Sigmoid colon (tissue), 4 donors: ENCODE data around the gene PEX16.
A peak's percentile ranks its signal among the peaks of the same experiment; 100 is the strongest.

Experiments used
- POLR2A ChIP-seq, 2 donors: fragments of 450-650 bp; IDR thresholded peaks; one replicate each; pipeline ENCODE4 v1.6.1; 2016; ENCODE audit warnings: antibody characterized with exemption in 2 of 2, mild to moderate bottlenecking in 2 of 2, moderate library complexity in 2 of 2
- POLR2AphosphoS5 ChIP-seq, 4 donors: sonication (generic); formaldehyde crosslinking; IDR thresholded peaks; one replicate each; pipeline ENCODE4 v1.6.1; 2017; ENCODE audit warnings: antibody characterized with exemption in 4 of 4
- TF ChIP-seq, protein P1 (sequence below), 4 experiments: fragments of 450-650 bp in 3 of 4; fragments of 200-600 bp in 1 of 4; IDR thresholded peaks; one replicate each; pipeline ENCODE4 v1.5.1; 2016 to 2019; ENCODE audit warnings: antibody characterized with exemption in 4 of 4, mild to moderate bottlenecking in 3 of 4, moderate library complexity in 2 of 4

DNA sequence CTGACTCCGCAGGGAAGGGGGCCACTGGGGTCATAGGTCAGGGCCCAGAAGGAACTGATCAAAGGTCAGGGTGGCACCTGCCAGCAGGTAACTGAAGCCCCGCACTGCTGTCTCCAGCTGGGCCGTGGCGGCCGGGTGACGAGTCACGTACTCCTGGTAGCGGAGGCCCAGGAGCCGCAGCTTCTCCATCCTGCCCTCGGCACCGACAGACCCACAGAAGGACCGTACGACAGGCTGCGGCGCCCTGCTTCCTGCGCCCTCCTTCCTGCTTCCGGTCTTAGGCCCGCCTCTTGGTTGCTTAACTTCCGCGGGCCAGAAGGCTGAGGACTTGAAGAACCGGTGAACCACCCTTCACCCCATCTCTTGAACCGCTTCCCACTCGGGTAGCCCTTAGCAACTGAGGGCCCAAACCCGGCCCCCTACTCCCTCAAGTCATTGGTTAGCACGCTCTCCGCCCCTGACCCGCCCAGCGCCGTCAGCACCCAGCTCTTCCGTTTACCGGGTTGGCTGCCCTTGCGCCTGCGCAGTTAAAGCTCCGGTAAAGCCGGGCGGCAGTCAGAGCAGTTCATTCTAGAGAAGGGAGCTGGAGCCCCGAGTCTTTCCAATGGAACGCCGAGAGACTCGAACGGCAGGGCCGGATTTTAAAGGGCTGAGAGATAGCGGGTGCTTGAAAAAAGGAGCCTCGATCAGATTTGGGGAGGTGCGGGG lies at the start of gene PEX16:
- TF ChIP-seq, protein P1, sequence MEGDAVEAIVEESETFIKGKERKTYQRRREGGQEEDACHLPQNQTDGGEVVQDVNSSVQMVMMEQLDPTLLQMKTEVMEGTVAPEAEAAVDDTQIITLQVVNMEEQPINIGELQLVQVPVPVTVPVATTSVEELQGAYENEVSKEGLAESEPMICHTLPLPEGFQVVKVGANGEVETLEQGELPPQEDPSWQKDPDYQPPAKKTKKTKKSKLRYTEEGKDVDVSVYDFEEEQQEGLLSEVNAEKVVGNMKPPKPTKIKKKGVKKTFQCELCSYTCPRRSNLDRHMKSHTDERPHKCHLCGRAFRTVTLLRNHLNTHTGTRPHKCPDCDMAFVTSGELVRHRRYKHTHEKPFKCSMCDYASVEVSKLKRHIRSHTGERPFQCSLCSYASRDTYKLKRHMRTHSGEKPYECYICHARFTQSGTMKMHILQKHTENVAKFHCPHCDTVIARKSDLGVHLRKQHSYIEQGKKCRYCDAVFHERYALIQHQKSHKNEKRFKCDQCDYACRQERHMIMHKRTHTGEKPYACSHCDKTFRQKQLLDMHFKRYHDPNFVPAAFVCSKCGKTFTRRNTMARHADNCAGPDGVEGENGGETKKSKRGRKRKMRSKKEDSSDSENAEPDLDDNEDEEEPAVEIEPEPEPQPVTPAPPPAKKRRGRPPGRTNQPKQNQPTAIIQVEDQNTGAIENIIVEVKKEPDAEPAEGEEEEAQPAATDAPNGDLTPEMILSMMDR (IDR thresholded peaks at IDR 0.05) = no peak
- TF ChIP-seq POLR2AphosphoS5 (IDR thresholded peaks at IDR 0.05) = peak; percentile 90 to 98 (median 94)
- peak; percentile 63 to 75 for TF ChIP-seq POLR2A (IDR thresholded peaks at IDR 0.05)
